Parathyroid adenoma (tissue), 2 donors: ENCODE results near the gene KY.

ENCODE experiments used
- H2AFZ ChIP-seq: fragments of 300-600 bp; sonication (generic); one replicate; pipeline ENCODE4 v1.7.0; 2017; ENCODE audit warnings: antibody characterized with exemption, mild to moderate bottlenecking
- H3K27ac ChIP-seq: fragments of 300-600 bp; sonication (generic); one replicate; pipeline ENCODE4 v1.7.0; 2017
- H3K27me3 ChIP-seq: fragments of 300-600 bp; sonication (generic); one replicate; pipeline ENCODE4 v1.7.0; 2017; ENCODE audit warnings: low read length; ENCODE audit not compliant: control insufficient read depth, insufficient read depth
- H3K36me3 ChIP-seq: fragments of 300-600 bp; sonication (generic); one replicate; pipeline ENCODE4 v1.7.0; 2017; ENCODE audit warnings: low read length; ENCODE audit not compliant: control insufficient read depth, insufficient read depth
- H3K4me1 ChIP-seq: fragments of 300-600 bp; sonication (generic); one replicate; pipeline ENCODE4 v1.7.0; 2017; ENCODE audit warnings: control low read depth
- H3K4me2 ChIP-seq: fragments of 300-600 bp; sonication (generic); one replicate; pipeline ENCODE4 v1.7.0; 2017; ENCODE audit warnings: low read length
- H3K4me3 ChIP-seq: fragments of 300-600 bp; sonication (generic); one replicate; pipeline ENCODE4 v1.7.0; 2017; ENCODE audit warnings: low read depth, low read length
- H3K79me2 ChIP-seq: fragments of 300-600 bp; sonication (generic); one replicate; pipeline ENCODE4 v1.7.0; 2017; ENCODE audit warnings: control low read depth
- H3K9ac ChIP-seq: fragments of 300-600 bp; sonication (generic); one replicate; pipeline ENCODE4 v1.7.0; 2017; ENCODE audit warnings: mild to moderate bottlenecking
- H3K9me3 ChIP-seq: fragments of 300-600 bp; sonication (generic); one replicate; pipeline ENCODE4 v1.7.0; 2017; ENCODE audit warnings: low read length; ENCODE audit not compliant: control insufficient read depth
- TF ChIP-seq, protein P1 (sequence below): fragments of 300-600 bp; sonication (generic); IDR thresholded peaks from one replicate; pipeline ENCODE4 v1.7.0; 2017; ENCODE audit warnings: antibody characterized with exemption, mild to moderate bottlenecking
- donor health status: primary hyperparathyroidism.

Gene KY

DNA sequence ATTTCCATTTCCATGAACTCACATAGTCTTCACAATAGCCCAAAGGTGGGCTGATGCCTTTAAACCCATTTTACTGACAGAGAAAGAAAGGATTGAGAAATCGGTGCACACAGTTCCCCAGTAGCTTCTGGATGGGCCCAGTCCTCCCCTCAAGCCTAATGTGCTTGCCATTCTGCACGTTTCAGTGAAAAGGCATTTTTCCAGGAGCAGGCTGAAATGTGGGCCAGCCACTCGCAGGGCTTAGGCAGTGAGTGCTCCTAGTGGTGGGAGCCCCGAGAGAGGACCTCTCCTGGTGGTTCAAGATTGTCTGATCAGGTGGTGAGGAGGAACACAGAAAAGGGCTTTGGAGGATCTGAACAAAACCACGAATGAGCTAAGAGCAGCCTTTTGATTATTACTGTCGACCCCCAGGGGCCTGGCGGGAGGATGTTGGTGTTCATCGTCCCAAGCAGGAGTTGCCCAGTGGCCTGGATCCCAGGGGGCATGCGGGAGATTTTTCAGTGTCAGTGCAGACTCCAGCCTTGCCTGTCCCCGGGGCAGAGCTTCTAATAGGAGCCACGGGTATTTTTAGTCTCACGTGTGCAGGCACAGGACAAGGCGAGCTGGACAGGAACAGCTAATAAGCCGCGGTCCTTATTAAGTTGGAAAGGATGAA lies 8.7 kb upstream of the KY start:
- no peaks in the 10 kb centered on the region for H3K4me1 ChIP-seq
- H3K9me3 ChIP-seq = no peaks in the 10 kb centered on the region
- no peaks in the 10 kb centered on the region for H3K27me3 ChIP-seq
- no peak overlapping the region for H2AFZ ChIP-seq
- H3K4me2 ChIP-seq = no peak overlapping the region
- no peak overlapping the region for H3K4me3 ChIP-seq
- no peaks in the 10 kb centered on the region for H3K79me2 ChIP-seq
- no peaks in the 10 kb centered on the region for H3K36me3 ChIP-seq
- H3K9ac ChIP-seq = no peak overlapping the region
- TF ChIP-seq, protein P1, sequence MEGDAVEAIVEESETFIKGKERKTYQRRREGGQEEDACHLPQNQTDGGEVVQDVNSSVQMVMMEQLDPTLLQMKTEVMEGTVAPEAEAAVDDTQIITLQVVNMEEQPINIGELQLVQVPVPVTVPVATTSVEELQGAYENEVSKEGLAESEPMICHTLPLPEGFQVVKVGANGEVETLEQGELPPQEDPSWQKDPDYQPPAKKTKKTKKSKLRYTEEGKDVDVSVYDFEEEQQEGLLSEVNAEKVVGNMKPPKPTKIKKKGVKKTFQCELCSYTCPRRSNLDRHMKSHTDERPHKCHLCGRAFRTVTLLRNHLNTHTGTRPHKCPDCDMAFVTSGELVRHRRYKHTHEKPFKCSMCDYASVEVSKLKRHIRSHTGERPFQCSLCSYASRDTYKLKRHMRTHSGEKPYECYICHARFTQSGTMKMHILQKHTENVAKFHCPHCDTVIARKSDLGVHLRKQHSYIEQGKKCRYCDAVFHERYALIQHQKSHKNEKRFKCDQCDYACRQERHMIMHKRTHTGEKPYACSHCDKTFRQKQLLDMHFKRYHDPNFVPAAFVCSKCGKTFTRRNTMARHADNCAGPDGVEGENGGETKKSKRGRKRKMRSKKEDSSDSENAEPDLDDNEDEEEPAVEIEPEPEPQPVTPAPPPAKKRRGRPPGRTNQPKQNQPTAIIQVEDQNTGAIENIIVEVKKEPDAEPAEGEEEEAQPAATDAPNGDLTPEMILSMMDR = no peak
- no peak overlapping the region for H3K27ac ChIP-seq

DNA sequence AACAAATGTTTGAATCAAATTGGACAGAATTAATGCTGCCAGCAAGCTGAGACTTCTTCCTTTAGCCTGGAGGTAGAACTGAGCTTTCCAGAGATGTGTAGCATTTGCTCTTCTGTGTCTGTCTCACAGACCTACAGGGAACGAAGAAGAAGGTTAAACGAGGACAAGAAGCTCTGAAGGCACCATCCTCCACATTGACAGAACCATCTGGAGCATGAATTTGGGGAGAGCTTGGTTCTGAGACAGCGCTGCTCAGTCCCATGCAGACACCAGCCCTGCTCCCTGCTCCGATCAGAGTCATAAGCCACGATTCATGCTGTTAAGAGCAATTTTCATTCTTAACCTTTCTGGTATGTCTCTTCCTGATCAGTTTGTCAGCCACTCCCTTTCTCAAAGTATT lies 7.7 kb upstream of the KY start:
- H3K4me1 ChIP-seq = no peaks in the 10 kb centered on the region
- H3K4me3 ChIP-seq = no peak overlapping the region
- no peaks in the 10 kb centered on the region for H3K79me2 ChIP-seq
- H3K36me3 ChIP-seq = no peaks in the 10 kb centered on the region
- no peak overlapping the region for H3K9ac ChIP-seq
- no peaks in the 10 kb centered on the region for H3K27me3 ChIP-seq
- TF ChIP-seq, protein P1 = no peak
- no peak overlapping the region for H2AFZ ChIP-seq
- no peaks in the 10 kb centered on the region for H3K9me3 ChIP-seq
- H3K4me2 ChIP-seq = no peak overlapping the region
- H3K27ac ChIP-seq = no peak overlapping the region

DNA sequence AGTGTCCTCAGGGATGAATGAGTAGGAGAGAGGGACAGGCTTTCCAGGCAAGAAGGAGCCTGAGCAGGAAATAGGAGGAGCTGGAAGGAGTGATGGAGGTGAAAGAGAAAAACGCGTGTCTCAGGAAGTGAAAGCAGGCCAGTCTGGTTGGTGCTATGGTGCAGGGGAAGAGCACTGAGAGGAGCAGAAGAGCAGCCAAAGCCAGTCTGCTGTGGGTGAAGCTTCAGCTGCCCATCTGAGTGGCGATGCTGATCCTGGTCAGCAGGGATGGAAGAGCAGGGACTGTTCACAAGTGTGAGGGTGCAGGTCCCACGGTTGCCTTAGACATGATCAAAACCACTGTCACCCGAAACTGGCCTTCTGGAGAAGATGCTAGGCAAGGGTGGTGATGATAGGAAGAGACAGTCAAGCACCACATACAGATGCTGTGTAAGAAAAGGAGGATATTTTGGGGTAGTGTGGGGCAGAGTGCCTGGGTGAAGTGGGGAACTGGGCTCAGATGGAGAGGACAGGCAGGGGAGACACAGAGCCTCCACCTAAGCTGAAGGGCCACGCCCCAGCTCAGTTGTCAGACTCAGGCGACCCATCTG lies 5.5 kb upstream of the KY start:
- no peaks in the 10 kb centered on the region for H3K36me3 ChIP-seq
- H2AFZ ChIP-seq = no peak overlapping the region
- H3K79me2 ChIP-seq = no peaks in the 10 kb centered on the region

DNA sequence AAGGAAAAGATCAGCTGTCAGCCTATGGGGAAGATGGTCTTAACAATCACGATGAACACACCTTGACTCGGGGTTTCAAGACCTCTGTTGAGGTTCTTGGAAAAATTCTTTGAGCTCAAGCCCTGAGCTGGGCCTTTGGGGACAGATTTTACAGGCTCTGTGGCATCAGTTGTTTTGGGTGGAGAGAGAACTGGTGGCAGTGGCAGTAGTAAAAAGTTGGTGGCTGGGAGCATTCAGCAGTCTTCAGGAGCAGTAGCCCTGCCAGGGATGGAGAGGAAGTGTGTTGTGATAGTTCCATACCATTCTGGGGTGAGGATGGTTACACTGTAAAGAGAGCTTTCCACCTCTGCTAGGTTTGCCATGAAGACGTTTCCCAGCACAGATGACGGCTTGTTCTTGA lies 4.9 kb upstream of the KY start:
- no peaks in the 10 kb centered on the region for H3K27me3 ChIP-seq
- H3K4me1 ChIP-seq = peaks cover 11% of the 10 kb centered on the region
- no peaks in the 10 kb centered on the region for H3K36me3 ChIP-seq
- H3K9ac ChIP-seq = no peak overlapping the region
- no peak overlapping the region for H3K27ac ChIP-seq
- TF ChIP-seq, protein P1 = no peak
- H3K4me2 ChIP-seq = no peak overlapping the region
- no peak overlapping the region for H2AFZ ChIP-seq
- no peaks in the 10 kb centered on the region for H3K9me3 ChIP-seq
- no peaks in the 10 kb centered on the region for H3K79me2 ChIP-seq
- no peak overlapping the region for H3K4me3 ChIP-seq

More for the DNA sequence above, 5.5 kb upstream of the KY start:
- Histone ChIP-seq H3K9ac (no peak overlapping the region), H3K27me3 (no peaks in the 10 kb centered on the region), H3K4me2 (no peak overlapping the region), H3K9me3 (no peaks in the 10 kb centered on the region), H3K4me1 (peaks cover 7% of the 10 kb centered on the region), H3K27ac (no peak overlapping the region), H3K4me3 (no peak overlapping the region)
- TF ChIP-seq, protein P1 = no peak

DNA sequence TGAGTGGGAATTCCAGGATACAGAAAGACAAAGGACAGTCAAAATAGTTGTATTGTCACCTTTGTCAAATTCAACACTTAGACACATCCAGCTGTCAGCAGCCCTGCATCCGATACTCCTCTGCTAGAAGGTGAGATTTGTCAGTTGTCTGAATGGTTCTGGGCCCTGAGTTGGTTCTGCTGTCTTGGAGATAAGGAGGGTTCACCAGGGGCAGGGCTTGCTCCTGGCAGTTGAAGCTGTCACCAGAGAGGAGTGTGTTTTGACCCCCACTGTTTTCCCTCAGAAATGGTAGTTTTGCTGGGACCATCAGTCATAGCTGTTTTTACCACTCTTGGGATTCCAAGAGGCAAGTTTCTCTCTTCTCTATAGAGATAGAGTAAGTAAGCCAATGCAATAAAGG lies 3.2 kb upstream of the KY start:
- Histone ChIP-seq H3K9me3 (no peaks in the 10 kb centered on the region), H3K27me3 (no peaks in the 10 kb centered on the region), H3K4me1 (peaks cover 11% of the 10 kb centered on the region), H3K27ac (no peak overlapping the region), H3K36me3 (no peaks in the 10 kb centered on the region), H3K4me2 (no peak overlapping the region), H3K79me2 (no peaks in the 10 kb centered on the region), H2AFZ (no peak overlapping the region), H3K4me3 (no peak overlapping the region), H3K9ac (no peak overlapping the region)
- TF ChIP-seq, protein P1 = no peak
